GM13976 (cell line): ENCODE measurements around the gene RAB20.

ENCODE experiments used
- DNase-seq: peaks from one replicate; pipeline ENCODE4 v3.0.0; 2012; ENCODE audit warnings: low spot score
- in situ Hi-C: fragments of 300-500 bp; cut with MboI; formaldehyde crosslinking; loops from one replicate; pipeline ENCODE4 v1.12.0; 2022; ENCODE audit warnings: low sequenced_read_pairs, mixed read lengths, inconsistent platforms; ENCODE audit not compliant: unreplicated experiment
- TF ChIP-seq, protein P1 (sequence below): IDR thresholded peaks from 2 replicates; pipeline ENCODE4 v1.5.1; 2012; ENCODE audit warnings: borderline replicate concordance, mild to moderate bottlenecking; ENCODE audit not compliant: insufficient read depth; ENCODE audit errors: extremely low read depth, missing control alignments, control extremely low read depth

Gene RAB20

GRCh38 chr13:110555601-110556223 is 5.8 kb downstream of the RAB20 start:
- DNase-seq, result no peak
- TF ChIP-seq, protein P1, sequence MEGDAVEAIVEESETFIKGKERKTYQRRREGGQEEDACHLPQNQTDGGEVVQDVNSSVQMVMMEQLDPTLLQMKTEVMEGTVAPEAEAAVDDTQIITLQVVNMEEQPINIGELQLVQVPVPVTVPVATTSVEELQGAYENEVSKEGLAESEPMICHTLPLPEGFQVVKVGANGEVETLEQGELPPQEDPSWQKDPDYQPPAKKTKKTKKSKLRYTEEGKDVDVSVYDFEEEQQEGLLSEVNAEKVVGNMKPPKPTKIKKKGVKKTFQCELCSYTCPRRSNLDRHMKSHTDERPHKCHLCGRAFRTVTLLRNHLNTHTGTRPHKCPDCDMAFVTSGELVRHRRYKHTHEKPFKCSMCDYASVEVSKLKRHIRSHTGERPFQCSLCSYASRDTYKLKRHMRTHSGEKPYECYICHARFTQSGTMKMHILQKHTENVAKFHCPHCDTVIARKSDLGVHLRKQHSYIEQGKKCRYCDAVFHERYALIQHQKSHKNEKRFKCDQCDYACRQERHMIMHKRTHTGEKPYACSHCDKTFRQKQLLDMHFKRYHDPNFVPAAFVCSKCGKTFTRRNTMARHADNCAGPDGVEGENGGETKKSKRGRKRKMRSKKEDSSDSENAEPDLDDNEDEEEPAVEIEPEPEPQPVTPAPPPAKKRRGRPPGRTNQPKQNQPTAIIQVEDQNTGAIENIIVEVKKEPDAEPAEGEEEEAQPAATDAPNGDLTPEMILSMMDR, result no peak
- in situ Hi-C loops, result no loop called here

GRCh38 chr13:110554946-110555345 is 6.6 kb downstream of the RAB20 start:
- TF ChIP-seq, protein P1, result no peak
- in situ Hi-C loops, result no loop called here

DNA sequence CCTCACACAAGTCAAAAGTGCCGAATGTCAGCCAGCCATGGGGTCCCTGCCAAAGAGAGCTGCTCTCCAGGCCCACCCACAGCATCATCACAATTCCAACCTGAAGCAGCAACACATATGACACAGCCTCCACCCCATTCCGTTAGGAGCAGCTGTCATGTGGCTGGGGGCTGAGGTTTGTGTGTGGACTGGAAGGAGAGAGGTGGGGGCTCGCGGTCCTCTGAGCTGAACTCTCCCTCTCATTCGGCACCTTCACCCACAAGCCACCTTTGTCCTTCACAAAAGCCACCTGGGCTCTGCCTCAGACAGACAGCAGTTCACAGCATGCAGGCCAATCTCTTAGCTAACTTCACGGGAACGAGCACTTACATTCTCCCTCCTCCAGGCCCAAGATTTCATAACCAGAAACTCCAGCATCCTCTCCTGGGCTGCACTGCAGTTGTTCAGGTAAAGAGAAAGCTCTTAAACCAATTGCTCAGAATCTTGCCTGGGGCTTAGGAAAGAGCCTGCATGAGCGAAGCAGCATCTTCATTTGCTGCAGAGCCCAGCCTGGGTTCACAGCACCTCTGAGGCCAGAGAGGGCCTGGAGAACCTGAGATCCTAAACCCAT is 7.2 kb downstream of the RAB20 start:
- TF ChIP-seq, protein P1, result no peak
- in situ Hi-C loops, result no loop called here
- no peak for DNase-seq

More at GRCh38 chr13:110554946-110555345, 6.6 kb downstream of the RAB20 start:
- DNase-seq, result no peak

GRCh38 chr13:110553417-110553816 is 8.1 kb downstream of the RAB20 start:
- in situ Hi-C loops, result no loop called here
- DNase-seq, result no peak
- TF ChIP-seq, protein P1, result no peak

- in situ Hi-C loops, result no loop called here
- no peak for DNase-seq
- TF ChIP-seq, protein P1, result no peak
Measured at GRCh38 chr13:110552767-110553166, 8.8 kb downstream of the RAB20 start.

DNA sequence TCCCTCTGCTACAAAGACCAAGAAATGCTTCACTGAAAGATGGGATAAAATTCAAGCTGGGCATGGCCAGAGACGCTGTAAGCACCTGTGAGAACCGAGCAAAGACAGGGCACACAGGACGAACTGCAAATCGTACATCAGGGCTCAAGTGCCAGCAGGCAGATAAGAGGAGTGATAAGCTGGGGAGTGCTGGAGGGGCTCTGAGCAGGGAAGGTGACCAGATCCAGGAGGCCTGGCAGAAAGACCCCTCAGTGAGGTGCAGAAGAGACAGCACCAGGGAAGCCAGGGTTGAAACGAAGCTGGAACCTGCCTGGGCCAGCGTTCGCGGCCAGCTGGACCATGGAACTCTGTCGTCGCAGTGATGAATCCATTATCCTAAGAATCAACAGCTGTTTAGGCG is 10.2 kb downstream of the RAB20 start:
- TF ChIP-seq, protein P1, result no peak
- DNase-seq, result peak; percentile 15
- in situ Hi-C loops, result no loop called here
